ENCODE results near the gene SLC8A1. TPM values are rescaled to one million over a fixed set of nuclear protein-coding genes. Genes with fewer than 3 reads are reported as not detected.

Gene SLC8A1
- total RNA-seq, 1 donor from 2014 or later: 277 TPM

- DNase-seq: no peak
Observed at GRCh38 chr2:40131081-40131704, 320.7 kb downstream of the SLC8A1 start.

DNA sequence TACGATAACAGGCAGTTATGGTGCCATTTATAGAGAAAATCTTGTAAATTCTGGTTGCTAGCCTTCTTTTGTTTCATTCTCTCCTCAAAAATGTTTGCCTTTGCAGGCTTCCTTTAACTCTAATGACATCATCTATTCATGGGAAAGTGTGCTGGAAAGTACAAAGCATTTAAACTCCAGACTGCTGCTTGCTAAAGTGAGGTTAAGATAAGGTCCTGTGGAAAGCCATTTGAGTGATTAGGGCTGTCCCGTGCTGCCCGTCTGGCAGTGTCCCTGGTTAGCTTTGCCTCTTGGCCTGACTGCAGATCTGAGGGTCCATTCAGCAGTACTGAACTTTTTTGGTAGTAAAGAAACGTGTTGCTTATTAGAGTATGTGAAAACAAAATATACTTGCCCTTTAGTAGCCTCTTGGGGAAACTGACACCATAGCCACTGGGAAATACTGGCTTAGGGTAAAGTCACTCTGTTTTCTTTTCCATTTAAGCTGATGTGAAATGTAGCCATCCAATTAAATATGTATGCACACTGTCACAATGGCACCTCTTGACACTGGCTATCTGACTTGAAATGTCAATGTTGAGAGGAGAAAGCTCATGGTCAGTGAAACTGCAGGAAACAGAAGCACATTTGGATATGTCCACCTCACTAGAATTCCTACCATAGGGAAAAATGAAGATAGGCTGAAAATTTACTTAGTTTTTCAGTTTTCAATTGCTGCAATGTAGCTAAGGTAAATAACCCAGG is 321.5 kb downstream of the SLC8A1 start:
- no peak for DNase-seq

GRCh38 chr2:40129725-40130124 is 322.2 kb downstream of the SLC8A1 start:
- no peak for DNase-seq

GRCh38 chr2:40128796-40129195 is 323.1 kb downstream of the SLC8A1 start:
- DNase-seq: no peak

- no peak for DNase-seq
Observed at GRCh38 chr2:40127890-40128557, 323.9 kb downstream of the SLC8A1 start.

DNA sequence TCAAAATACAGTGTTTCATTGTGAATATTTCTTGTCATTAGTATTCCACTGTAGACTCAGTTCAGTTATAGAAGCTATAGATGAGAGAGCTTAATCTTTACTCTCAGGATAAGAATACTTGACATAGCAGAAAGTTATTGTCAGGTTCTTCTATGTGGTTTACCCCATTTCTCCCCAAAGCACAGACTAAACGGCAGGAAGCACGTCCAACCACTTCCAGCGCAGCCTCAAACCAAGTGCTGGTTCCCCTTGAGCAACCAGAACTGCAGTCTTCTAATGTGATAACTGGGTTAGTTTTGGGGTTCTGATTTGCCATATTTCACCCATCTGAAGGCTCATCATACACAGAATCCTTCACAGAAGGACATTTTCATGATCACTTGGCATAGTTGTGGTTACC is 324.7 kb downstream of the SLC8A1 start:
- no peak for DNase-seq

GRCh38 chr2:40126006-40126405 is 325.9 kb downstream of the SLC8A1 start:
- DNase-seq: no peak

- no peak for DNase-seq
Observed at GRCh38 chr2:40123746-40124145, 328.1 kb downstream of the SLC8A1 start.

- no peak for DNase-seq
Observed at GRCh38 chr2:40123326-40123725, 328.6 kb downstream of the SLC8A1 start.

- no peak for DNase-seq
Observed at GRCh38 chr2:40120957-40121356, 330.9 kb downstream of the SLC8A1 start.

DNA sequence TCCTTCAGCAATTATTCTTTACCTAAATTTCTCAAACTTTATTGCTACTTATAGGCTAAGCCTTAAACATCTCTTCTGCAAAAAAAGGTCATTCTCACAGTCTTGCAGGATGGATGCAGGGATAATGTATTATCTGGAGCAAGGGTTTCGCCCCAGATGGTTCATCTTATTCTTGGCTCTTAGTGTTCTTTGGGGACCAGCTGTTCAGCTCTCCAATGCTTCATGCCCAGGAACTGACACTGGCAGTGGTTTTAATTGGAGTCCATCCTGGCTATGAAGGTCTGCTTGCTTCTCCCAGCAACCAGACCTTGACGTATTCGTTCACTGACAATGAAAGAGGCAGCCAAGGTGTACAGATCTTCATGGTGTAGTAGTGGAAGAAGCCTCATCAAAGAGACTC is 331.9 kb downstream of the SLC8A1 start:
- DNase-seq: no peak

DNA sequence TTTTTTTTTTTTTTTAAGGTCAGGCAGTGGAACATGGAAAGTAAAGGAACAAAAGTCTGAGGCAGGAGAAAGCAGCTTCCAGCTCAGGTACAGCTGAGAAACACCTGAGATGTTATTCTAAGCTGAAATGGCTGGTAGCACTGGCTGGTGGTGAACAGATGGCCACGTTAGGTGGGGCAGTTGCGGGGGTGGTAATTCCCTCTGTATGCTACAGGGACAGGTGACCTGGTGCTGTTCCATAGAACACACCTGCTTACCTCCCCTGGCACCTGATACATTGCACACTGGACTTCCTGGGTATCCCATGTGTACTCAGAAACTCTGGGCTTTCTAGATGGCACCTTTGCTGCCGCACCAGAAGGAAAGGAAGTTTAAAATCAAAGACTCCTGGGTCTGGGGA is 333.3 kb downstream of the SLC8A1 start:
- no peak for DNase-seq

DNA sequence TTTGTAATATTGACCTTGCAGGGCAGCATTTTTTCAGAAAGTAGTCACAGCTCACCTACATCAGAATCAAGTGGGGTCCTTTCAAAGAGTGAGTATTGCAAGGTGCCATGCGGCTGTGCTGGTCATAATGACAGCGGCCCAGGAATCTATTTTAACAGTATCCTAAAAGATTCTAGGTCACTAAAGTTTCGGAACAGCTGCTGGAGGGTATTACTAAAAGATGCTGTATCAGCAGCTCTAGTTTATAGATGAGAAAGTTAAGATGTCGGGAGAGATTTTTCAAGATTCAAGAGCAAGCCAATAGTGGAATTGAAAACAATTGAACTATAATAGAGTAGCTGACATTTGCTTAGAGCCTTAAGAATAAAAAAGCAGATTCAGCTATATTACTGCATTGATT is 336.0 kb downstream of the SLC8A1 start:
- DNase-seq: no peak

- DNase-seq: no peak
Observed at GRCh38 chr2:40115348-40115747, 336.5 kb downstream of the SLC8A1 start.

- DNase-seq: no peak
Observed at GRCh38 chr2:40113997-40114396, 337.9 kb downstream of the SLC8A1 start.

- no peak for DNase-seq
Observed at GRCh38 chr2:40113272-40113968, 338.5 kb downstream of the SLC8A1 start.

- no peak for DNase-seq
Observed at GRCh38 chr2:40109381-40109780, 342.5 kb downstream of the SLC8A1 start.

- DNase-seq: no peak
Observed at GRCh38 chr2:40108851-40109250, 343.0 kb downstream of the SLC8A1 start.

GRCh38 chr2:40106061-40106460 is 345.8 kb downstream of the SLC8A1 start:
- DNase-seq: no peak

GRCh38 chr2:40105593-40105992 is 346.3 kb downstream of the SLC8A1 start:
- no peak for DNase-seq

DNA sequence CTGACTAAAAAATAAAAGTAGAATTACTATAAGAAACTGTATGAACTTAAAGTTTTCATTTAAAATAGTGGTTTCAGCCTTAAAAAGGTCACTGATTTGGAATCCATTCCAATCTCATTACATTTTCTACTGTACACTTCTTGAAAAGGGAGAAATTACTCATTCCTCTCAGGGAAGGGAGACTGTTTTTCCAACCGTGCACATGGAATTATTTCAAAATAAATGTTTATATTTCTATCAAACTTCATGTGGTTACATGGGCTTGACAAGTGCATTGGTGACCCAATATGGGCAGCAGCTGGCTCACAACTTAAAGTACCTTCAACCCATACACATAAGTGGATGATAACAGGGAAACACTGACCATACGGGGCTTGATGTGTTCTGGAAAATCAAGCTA is 348.3 kb downstream of the SLC8A1 start:
- DNase-seq: no peak

- DNase-seq: no peak
Observed at GRCh38 chr2:40103163-40103562, 348.7 kb downstream of the SLC8A1 start.

- DNase-seq: no peak
Observed at GRCh38 chr2:40102447-40102846, 349.4 kb downstream of the SLC8A1 start.
